HG03558 (cell line): ENCODE data around the gene RBM19.

Experiments used
- ATAC-seq: cut with Tn5 transposase; IDR thresholded peaks from one replicate; pipeline ENCODE4 v1.9.1; 2021; ENCODE audit warnings: moderate number of reproducible peaks; ENCODE audit not compliant: unreplicated experiment; ENCODE audit errors: extremely low read depth

The RBM19 gene

GRCh38 chr12:113844495-113845210 lies 121.5 kb downstream of the RBM19 start:
- ATAC-seq, result no peak

GRCh38 chr12:113842699-113843098 lies 123.4 kb downstream of the RBM19 start:
- ATAC-seq, result no peak

DNA sequence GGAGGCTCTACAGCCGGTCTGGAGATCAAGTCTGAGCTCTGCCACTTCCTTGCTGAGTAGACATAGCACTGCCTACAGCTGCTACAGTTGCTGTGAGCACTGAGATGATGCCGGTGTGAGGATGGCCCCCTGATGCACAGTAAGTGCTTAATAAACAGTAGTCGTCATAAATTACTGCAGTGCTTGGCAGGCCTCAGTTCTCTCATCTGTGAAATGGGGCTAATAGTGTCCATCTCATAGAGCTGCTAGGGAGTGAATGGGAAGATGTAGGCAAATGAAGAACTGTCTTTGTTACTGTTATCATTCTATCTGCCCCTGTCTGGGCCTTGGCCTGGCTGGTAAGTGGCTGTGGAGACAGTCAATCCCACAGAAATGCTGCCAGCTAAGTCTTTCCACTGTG lies 124.3 kb downstream of the RBM19 start:
- ATAC-seq, result no peak

DNA sequence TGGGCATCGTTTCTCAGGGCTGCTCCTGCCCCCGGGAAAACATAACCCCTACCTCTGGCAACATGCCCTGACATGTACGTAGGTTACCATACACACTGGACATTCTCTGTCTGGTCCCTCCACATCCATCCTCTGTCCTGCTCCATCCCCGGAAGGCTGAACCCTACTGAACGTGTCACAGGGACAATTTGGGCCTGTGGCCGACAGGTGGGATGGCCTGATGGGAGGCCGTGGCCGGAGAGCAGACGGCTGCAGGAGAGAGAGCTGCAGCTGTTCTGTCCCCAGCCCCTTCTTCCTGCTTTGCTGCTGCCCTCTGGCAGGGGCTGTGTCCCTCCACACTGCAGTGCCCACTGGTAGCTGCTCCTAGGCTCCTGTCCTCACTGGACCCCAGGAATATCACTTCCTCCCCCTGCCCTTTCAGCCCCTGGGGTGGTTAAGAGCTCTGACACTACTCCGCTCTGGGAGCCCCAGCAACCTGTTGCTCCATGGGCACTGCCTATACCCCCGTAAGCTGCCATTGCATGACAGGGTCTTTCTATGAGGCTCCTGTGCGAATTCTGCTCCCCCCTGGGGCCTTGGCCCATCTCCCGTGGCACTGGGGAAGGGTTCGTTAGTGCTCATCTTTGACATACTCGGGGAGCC lies 125.6 kb downstream of the RBM19 start:
- ATAC-seq, result no peak

- ATAC-seq, result no peak
These were observed 127.2 kb downstream of the RBM19 start for GRCh38 chr12:113838896-113839295.

DNA sequence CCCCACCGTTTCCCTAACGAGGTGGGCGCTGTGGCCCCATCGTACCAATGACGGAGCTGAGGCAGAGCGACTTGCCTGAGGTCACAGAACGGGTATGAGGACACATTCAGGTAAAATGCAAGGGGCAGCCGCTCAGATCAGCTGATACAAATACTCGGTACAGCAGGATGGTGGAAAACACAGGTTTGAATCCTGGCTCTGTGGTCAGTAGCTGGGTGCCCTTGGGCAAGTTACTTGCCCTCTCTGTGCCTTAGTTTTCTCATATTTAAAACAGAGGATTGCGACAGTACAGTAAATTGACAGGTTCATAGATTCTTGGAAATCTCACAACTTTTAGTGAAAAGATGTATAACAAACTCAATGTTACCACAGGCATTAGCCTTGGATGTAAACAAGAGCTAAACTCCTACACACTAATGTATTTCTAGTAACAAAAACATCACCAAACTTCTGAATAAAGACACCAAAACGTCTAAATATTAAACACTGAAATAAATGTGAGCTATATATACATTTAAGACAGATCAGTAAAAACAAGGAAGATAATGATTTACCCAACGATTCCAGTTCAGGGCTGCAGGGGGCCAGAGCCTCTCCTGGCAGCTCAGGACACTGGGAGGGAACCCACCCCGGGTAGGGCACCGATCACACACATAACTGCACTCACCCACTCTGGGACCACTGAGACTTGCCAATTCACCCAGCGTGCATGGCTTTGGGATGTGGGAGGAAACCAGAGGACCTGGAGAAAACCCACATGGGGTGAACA lies 128.4 kb downstream of the RBM19 start:
- no peak for ATAC-seq

DNA sequence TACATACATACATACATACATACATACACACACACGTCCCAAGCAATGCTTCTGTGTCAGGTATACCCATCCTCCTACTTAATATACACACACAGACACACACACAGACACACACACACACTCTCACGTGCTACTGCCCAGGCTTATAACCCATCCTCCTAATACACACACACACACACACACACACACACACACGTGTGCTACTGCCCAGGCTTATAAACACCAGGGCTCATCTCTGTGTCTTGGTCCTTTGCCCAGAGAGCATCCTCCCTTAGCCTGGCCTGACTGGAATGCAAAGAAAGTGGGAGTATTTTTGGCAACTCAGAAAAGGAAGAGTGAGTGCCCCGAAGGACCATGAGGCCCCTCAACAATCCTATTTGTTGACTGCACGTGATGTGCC lies 129.0 kb downstream of the RBM19 start:
- ATAC-seq, result no peak

GRCh38 chr12:113835896-113836295 lies 130.2 kb downstream of the RBM19 start:
- no peak for ATAC-seq

- ATAC-seq, result no peak
These were observed 130.7 kb downstream of the RBM19 start for GRCh38 chr12:113835433-113835832.

DNA sequence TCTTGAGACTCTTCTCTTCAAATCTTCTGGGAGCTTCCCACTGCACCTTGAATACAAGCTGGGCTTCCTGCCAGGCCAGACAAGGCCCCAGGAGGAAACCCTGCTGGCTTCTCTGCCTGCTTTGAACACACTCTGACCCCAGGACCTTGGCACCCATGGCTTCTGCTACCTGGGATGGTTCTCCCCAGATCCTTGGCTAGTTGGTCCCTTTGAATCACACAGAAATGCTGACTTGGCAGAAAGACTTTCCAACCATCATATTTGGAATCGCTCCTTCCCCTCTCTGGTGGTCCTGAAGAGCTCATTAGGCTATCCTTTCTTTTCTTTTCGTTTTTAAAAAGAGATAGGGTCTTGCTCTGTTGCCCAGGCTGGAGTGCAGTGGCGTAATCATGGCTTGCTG lies 132.7 kb downstream of the RBM19 start:
- ATAC-seq, result no peak

DNA sequence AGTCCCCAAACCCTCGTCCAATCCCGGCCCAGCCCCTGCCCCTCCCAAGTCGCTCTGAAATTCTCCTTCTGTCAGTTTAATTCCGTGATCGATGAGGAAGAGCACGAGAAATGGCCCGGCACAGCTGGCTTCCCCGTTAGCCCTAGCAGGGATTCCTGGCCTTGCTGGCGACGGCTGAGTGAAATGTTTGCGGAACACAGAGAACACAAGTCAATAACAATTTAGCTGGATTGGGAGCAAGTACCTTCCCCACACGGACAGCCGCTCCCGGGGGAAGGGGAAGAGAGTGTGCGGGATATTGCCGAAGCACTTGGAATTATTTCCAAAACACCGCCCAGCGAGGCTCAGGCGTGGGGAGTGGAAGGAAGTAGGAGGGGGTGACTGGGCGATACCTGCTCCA lies 134.6 kb downstream of the RBM19 start:
- no peak for ATAC-seq

DNA sequence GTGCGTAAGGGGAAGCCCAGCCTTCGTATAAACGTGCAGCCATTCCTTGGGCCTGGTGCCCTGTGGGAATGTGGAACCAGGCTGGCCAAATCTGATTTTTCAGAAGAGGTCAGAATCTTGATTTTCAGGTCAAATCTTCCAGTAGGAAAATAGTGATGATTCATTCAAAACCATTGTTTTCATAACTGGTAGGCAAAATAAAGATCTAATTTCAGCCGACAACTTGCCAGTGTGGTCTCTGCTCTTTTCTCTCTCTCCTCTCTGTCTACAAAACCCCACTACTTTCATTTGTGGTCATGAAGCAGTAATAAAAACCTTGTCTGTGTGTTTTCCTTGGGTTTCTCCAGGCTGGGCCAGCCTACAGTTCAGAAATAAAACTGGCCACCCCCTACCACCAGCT lies 135.1 kb downstream of the RBM19 start:
- ATAC-seq, result no peak

- ATAC-seq, result no peak
These were observed 136.9 kb downstream of the RBM19 start for GRCh38 chr12:113829212-113829611.

DNA sequence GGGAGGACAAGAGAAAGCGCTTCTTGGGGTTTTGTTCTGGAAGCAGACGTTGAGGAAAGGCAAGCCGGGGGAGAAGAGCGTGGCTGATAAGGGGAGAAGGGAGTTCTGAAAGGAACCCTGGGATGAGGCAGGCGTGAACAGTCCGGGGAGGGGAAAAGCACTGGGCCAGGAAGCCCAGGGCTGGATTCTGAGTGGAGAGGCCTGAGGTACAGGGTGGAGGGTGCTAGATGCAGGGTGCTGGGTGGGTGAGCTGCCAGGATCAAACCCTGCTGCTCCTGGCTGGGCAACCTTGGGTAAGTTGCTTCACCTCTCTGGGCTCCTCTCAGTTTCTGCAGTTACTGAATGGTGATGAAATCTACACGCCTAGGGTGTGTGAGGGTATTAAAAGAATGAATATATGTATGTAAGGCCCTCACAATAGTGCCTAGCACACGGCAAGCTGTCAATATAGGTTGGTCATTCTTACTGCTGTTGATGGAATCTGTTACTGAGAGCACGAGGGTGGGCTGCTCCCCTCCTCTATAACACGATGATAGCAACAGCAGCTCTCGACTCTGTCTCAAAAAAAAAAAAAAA lies 138.5 kb downstream of the RBM19 start:
- ATAC-seq, result no peak

GRCh38 chr12:113826805-113827538 lies 139.2 kb downstream of the RBM19 start:
- no peak for ATAC-seq

DNA sequence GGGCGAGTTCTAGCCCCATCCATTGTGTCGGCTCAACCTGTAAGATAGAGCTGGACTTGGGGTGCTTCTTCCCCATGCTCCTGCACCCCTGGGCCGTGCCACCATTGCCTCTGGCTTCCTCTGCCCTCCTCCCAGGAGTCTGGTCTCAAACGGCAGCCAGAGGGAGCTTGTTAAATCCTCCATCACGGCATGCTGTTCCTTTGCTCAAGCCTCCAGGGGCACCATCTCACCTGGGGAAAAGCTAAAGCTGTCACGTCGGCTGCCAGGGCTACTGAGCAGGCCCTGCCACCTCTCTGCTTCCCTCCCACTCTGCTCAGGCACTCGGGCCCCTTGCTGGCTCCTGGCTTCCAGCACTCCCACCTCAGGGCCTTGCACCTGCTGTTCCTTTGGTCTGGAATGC lies 140.4 kb downstream of the RBM19 start:
- no peak for ATAC-seq

GRCh38 chr12:113823816-113824215 lies 142.3 kb downstream of the RBM19 start:
- ATAC-seq, result no peak

DNA sequence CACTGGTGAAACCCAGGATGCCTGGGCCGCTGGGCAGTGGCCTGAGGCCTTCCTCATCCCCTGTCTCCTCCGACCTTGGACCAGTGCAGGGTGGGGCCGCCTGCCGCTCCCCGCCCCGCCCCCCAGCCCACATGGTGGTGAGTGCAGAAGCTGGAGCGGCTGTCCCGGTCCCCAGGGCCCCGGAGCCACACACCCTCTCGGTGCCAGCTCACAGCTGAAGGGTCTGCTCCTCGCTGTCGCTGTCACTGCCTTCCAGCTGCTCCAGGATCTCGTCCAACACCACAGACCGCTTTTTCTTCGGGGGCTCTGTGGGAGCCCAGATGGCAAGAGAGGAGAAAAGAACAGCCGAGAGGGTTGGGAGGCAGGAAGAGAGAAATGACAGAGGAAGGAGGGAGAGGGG lies 143.1 kb downstream of the RBM19 start:
- no peak for ATAC-seq

- ATAC-seq, result no peak
These were observed 145.3 kb downstream of the RBM19 start for GRCh38 chr12:113820842-113821241.

GRCh38 chr12:113820309-113820708 lies 145.8 kb downstream of the RBM19 start:
- no peak for ATAC-seq
